HG03342 (cell line): Measurements from ENCODE around the gene SLC23A1.
"Not testable (repeated sequence)": the region's sequence is repeated elsewhere in the genome, so short reads cannot be mapped to it uniquely, and the experiment has no call there.

Source experiments
- ATAC-seq: cut with Tn5 transposase; IDR thresholded peaks from one replicate; pipeline ENCODE4 v1.9.1; 2021; ENCODE audit warnings: mild to moderate bottlenecking, moderate library complexity; ENCODE audit not compliant: unreplicated experiment

SLC23A1 gene

DNA sequence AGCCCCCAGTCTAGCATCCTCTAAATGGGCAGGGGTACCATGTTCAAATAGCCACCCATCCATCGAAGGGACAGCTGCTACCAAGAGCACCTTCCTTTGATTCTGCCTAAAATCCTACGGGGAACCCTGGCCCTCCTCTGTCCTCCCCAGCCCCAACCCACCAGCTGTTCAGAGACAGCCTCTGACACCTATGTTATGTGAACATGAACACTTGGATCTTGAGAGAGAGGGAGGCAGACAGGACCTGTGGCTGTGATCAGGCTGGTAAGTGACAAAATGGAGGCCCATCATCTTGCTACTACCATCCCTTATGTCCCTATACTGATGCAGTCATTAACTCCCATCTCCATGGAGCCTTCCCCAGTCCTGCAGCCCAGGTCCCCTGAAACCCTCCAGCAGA lies 8.2 kb downstream of the SLC23A1 start:
- ATAC-seq = no peak

GRCh38 chr5:139371482-139372435 lies 11.3 kb downstream of the SLC23A1 start:
- ATAC-seq = no peak

GRCh38 chr5:139369181-139369580 lies 13.9 kb downstream of the SLC23A1 start:
- no peak for ATAC-seq

- ATAC-seq = no peak
Observed at GRCh38 chr5:139368613-139369012, 14.5 kb downstream of the SLC23A1 start.

GRCh38 chr5:139364466-139364865 lies 18.6 kb downstream of the SLC23A1 start:
- no peak for ATAC-seq

GRCh38 chr5:139363937-139364336 lies 19.2 kb downstream of the SLC23A1 start:
- ATAC-seq = no peak

DNA sequence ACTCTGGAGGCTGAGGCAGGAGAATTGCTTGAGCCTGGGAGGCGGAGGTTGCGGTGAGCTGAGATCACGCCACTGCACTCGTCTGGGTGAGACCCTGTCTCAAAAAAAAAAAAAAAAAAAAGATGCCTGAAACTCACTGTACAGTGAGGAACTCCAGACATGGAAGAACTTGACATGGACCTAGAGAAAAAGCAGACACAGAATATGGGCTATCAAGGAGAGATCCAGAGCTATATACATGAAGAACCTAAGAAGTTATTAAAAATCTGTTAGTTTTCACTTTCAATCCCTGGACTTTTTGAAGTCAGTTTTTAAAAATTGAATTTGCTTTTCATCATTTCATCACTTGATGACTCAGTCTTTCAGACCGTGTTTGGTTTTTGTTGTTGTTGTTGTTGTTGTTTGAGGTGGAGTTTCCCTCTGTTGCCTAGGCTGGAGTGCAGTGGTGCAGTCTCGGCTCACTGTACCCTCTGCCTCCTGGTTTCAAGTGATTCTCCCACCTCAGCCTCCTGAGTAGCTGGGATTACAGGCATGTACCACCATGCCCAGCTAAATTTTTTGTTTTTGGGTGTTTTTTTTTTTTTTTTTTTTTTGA lies 21.2 kb downstream of the SLC23A1 start:
- ATAC-seq = no peak

GRCh38 chr5:139360384-139360783 lies 22.7 kb downstream of the SLC23A1 start:
- ATAC-seq = no peak

DNA sequence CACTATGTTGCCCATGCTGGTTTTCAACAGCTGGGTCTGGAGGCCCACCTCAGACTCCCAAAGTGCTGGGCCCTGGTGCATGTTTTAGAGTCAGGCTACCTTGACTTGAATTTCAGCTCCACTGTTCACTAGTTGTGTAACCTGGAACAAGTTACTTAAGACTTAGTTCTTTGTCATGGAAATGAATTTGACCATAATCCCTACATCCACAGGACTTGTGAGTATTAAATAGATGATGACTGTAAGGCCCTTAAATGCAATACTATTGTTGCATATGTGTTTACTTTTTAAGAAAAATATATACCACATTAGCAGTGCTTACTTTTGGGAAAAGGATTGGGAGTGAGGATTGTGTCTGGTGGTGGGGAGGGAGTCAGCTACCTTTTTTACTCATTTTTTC lies 25.0 kb downstream of the SLC23A1 start:
- ATAC-seq = no peak

DNA sequence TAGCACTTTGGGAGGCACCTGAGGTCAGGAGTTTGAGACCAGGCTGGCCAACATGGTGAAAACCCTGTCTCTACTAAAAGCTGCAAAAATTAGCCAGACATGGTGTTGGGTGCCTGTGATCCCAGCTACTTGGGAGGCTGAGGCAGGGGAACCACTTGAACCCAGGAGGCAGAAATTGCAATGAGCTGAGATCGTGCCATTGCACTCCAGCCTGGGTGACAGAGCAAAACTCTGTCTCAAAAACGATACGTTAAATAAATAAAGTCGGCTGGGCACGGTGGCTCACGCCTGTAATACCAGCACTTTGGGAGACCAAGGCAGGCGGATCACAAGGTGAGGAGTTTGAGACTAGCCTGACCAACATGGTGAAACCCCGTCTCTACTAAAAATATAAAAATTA lies 27.2 kb downstream of the SLC23A1 start:
- ATAC-seq = not testable (repeated sequence)

- no peak for ATAC-seq
Observed at GRCh38 chr5:139354186-139354585, 28.9 kb downstream of the SLC23A1 start.

GRCh38 chr5:139347863-139348262 lies 35.2 kb downstream of the SLC23A1 start:
- ATAC-seq = not testable (repeated sequence)

- not testable (repeated sequence) for ATAC-seq
Observed at GRCh38 chr5:139345442-139345841, 37.7 kb downstream of the SLC23A1 start.

DNA sequence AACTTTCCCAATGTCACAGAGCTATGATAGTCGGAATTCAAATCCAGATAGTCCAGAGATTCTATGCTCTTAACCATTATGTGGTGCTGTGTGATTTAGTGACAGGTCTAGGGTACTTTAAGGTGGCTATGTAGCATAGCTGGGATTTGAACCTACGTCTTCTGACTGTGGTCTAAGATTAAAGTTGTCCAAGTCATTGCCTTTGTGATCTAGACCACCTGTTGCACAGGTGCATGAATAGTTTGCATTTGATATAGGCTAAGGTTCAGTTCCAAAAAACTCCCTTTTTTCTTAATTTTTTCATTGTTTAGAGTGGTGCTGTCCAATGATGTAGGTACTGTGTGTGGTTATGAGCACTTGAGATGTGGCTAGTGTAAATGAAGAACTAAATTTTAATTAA lies 38.9 kb downstream of the SLC23A1 start:
- ATAC-seq = no peak

DNA sequence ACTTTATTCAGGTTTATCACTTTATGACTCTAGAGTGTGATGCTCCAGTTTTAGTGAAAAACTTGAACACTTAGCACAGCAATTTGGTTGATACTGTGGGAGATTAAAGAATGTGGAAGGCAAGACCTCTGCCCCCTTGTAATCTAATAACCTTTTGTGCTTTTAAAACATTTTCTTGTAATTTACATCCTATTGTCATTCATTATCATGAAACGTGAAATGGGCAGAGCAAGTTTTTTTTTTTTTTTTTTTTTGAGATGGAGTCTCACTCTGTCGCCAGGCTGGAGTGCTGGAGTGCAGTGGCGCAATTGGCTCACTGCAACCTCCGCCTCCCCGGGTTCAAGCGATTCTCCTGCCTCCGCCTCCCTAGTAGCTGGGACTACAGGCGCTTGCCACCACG lies 39.6 kb downstream of the SLC23A1 start:
- no peak for ATAC-seq

DNA sequence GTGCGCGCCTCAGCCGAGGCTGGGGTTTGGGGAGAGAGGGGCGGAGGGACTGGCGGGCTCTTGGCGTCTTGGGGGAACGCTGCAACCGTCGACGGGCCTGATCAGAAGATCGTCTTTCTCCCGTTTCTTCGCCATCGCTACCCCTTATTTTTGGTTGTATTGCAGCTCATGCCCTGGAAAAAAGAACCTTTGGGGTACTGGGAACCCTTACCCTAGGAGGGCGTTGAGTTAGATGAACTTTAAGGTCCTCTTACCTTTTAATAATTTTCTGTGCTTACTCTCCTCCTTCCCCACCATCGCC lies 40.7 kb downstream of the SLC23A1 start:
- ATAC-seq = peak; percentile 55

- ATAC-seq = peak; percentile 87
Observed at GRCh38 chr5:139341689-139342422, 41.2 kb downstream of the SLC23A1 start, which contains the start of gene PAIP2. Gene PAIP2, plus strand, starts transcription at chr5:139341854. Its CDS starts 21,931 bp downstream, at chr5:139363785.

GRCh38 chr5:139341187-139341688 lies 41.9 kb downstream of the SLC23A1 start:
- no peak for ATAC-seq

DNA sequence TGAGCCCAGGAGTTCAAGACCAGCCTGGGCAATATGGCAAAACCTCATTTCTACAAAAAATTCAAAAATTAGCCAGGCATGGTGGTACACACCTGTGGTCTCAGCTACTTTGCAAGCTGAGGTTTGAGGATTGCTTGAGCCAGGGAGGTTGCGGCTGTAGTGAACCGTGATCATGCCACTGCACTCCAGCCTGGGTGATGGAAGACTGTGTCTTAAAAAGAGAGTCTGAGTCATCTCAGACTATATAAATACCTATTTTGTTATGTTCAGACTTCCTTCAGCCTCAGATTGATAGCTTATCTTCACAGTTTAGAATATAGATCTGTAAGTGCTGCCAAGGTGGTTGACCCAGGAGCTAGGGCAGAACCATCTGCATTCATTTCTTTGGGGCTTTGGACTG lies 43.0 kb downstream of the SLC23A1 start:
- ATAC-seq = no peak

DNA sequence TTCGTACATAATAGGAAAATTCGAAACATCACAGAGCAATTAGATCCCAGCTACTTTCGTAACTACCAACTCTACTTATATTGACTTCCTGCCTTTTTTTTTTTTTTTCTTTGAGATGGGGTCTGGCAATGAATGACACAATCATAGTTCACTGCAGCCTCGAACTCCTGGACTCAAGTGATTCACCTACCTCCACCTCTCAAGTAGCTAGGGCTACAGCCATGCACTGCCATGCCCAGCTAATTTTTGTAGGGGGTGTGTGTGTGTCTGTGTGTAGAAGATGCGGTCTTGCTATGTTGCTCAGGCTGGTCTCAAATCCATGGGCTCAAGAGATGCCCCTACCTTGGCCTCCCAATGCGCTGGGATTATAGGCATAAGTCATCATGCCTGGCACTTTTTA lies 47.3 kb downstream of the SLC23A1 start:
- no peak for ATAC-seq
